GM12878 (cell line): ENCODE results near the gene RTF1. TPM values are rescaled to one million over a fixed set of nuclear protein-coding genes. Genes with fewer than 3 reads are reported as not detected.

ENCODE experiments used
- ASH2L ChIP-seq: fragments of 300-600, 200-600 bp; sonication (generic); IDR thresholded peaks from 2 replicates; pipeline ENCODE4 v1.6.1; 2017; ENCODE audit warnings: low read depth, mild to moderate bottlenecking, borderline replicate concordance
- ATF2 ChIP-seq: IDR thresholded peaks from 2 replicates; pipeline ENCODE4 v1.6.1; 2012; ENCODE audit warnings: low read length, inconsistent platforms
- CHD2 ChIP-seq: IDR thresholded peaks from 2 replicates; pipeline ENCODE4 v1.6.1; 2011; ENCODE audit warnings: low read depth, low read length, improper control_type of control experiment, borderline replicate concordance
- CREB1 ChIP-seq: IDR thresholded peaks from 2 replicates; pipeline ENCODE4 v1.6.1; 2012; ENCODE audit warnings: low read depth, mild to moderate bottlenecking, inconsistent platforms
- DPF2 ChIP-seq: fragments of 450-650 bp; IDR thresholded peaks from 2 replicates; pipeline ENCODE4 v1.6.1; 2017; ENCODE audit warnings: mild to moderate bottlenecking
- JUNB ChIP-seq: IDR thresholded peaks from 2 replicates; pipeline ENCODE4 v1.6.1; 2016; ENCODE audit warnings: antibody characterized with exemption, mild to moderate bottlenecking
- KLF5 ChIP-seq: fragments of 450-650 bp; IDR thresholded peaks from 2 replicates; pipeline ENCODE4 v1.6.1; 2014; ENCODE audit warnings: mild to moderate bottlenecking; ENCODE audit not compliant: partially characterized antibody
- MLLT1 ChIP-seq: fragments of 450-650 bp; IDR thresholded peaks from 2 replicates; pipeline ENCODE4 v1.6.1; 2016; ENCODE audit warnings: mild to moderate bottlenecking
- RB1 ChIP-seq: fragments of 450-650 bp; formaldehyde crosslinking; IDR thresholded peaks from 2 replicates; pipeline ENCODE4 v1.6.1; 2017; ENCODE audit warnings: mild to moderate bottlenecking, borderline replicate concordance
- SIX5 ChIP-seq: IDR thresholded peaks from 2 replicates; pipeline ENCODE4 v1.6.1; 2011; ENCODE audit warnings: mild to moderate bottlenecking, low read depth, low read length, moderate library complexity; ENCODE audit not compliant: severe bottlenecking
- ZNF384 ChIP-seq: IDR thresholded peaks from 2 replicates; pipeline ENCODE4 v1.6.1; 2012; ENCODE audit warnings: low read depth, mild to moderate bottlenecking, low read length, improper control_type of control experiment, borderline replicate concordance
- ZNF622 ChIP-seq: fragments of 450-650 bp; IDR thresholded peaks from 2 replicates; pipeline ENCODE4 v1.6.1; 2017; ENCODE audit warnings: mild to moderate bottlenecking, inconsistent platforms
- polyA plus RNA-seq, 11 experiments: library from polyadenylated mRNA; depleted of rRNA in 4 of 11; unstranded in 6 of 11; stranded (reverse) in 5 of 11; fragments of >200 nt; fragmentation: Nextera tagmentation in 4 of 11; fragmentation: Illumina TruSeq in 1 of 11; extraction: Ambion mirVana in 4 of 11; extraction: Trizol in 1 of 11; gene quantifications; 1 replicate in 1 of 11; 2 replicates in 10 of 11; pipeline versions ENCODE4 v1.2.1 to v1.2.3, GENCODE V29; 2011 to 2016; ENCODE audit warnings: inconsistent platforms in 2 of 11, missing spikeins in 2 of 11, low read depth in 1 of 11
- total RNA-seq, 4 experiments: library from RNA; depleted of rRNA in 3 of 4; stranded (reverse); fragments of >200 nt in 3 of 4; fragmentation: Illumina TruSeq in 1 of 4; extraction: Trizol in 1 of 4; gene quantifications; 2 replicates each; pipeline versions ENCODE4 v1.2.1 to v1.2.3, GENCODE V29; 2013 to 2021
- TF ChIP-seq, protein P1 (sequence below): IDR thresholded peaks from 2 replicates; pipeline ENCODE4 v1.6.1; 2012; ENCODE audit warnings: low read depth, low read length, improper control_type of control experiment

Gene RTF1
- total and polyA plus RNA-seq, 10 of the 15 experiments (the other 5 are each of a cell fraction or from before 2014, with no cell fraction given), result 7.2 to 67.9 (median 32.3) TPM

- TF ChIP-seq ATF2 (no peak), CREB1 (peak; percentile 9; the same call in 1 of the 2 replicates), ZNF622 (no peak), KLF5 (peak; percentile 18), ASH2L (no peak), DPF2 (peak; percentile 40; the same call in 1 of the 2 replicates), CHD2 (no peak), JUNB (no peak), ZNF384 (no peak), MLLT1 (0 out of 2 replicates have a peak, but pooled peaks have one; percentile 24), SIX5 (no peak), RB1 (peak; percentile 66; the same call in 1 of the 2 replicates)
- TF ChIP-seq, protein P1, sequence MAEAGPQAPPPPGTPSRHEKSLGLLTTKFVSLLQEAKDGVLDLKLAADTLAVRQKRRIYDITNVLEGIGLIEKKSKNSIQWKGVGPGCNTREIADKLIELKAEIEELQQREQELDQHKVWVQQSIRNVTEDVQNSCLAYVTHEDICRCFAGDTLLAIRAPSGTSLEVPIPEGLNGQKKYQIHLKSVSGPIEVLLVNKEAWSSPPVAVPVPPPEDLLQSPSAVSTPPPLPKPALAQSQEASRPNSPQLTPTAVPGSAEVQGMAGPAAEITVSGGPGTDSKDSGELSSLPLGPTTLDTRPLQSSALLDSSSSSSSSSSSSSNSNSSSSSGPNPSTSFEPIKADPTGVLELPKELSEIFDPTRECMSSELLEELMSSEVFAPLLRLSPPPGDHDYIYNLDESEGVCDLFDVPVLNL, result peak; percentile 63
These were observed 76.5 kb downstream of the RTF1 start, which contains the start of gene ITPKA (continued) for GRCh38 chr15:41493205-41493901.
